ENCODE data around the gene TMPRSS3. TPM values are rescaled to one million over a fixed set of nuclear protein-coding genes. Genes with fewer than 3 reads are reported as not detected.

Gene TMPRSS3
- total RNA-seq, 4 donors from 2014 or later = 0.68 to 1.3 TPM; not detected in 2

- WGBS, 2 donors (ENCODE audit: low coverage in 1 of 2) = 92% methylated on average over 8 of the region's 8 CpGs; no CpG with 5 or more reads in 1 of the 2 donors
- no peaks in the 10 kb centered on the region for H3K36me3 ChIP-seq
- no peak overlapping the region for H3K4me3 ChIP-seq
- intact Hi-C loops (cut with DNase I; ENCODE audit: low total_unique reads) = no loop called here
- no peaks in the 10 kb centered on the region for H3K27me3 ChIP-seq
- TF ChIP-seq EP300 (IDR thresholded peaks at IDR 0.05; ENCODE audit: low read depth) (no peak), POLR2AphosphoS5 (IDR thresholded peaks at IDR 0.05) (no peak), POLR2A (IDR thresholded peaks at IDR 0.05) (no peak)
- TF ChIP-seq, protein P1, sequence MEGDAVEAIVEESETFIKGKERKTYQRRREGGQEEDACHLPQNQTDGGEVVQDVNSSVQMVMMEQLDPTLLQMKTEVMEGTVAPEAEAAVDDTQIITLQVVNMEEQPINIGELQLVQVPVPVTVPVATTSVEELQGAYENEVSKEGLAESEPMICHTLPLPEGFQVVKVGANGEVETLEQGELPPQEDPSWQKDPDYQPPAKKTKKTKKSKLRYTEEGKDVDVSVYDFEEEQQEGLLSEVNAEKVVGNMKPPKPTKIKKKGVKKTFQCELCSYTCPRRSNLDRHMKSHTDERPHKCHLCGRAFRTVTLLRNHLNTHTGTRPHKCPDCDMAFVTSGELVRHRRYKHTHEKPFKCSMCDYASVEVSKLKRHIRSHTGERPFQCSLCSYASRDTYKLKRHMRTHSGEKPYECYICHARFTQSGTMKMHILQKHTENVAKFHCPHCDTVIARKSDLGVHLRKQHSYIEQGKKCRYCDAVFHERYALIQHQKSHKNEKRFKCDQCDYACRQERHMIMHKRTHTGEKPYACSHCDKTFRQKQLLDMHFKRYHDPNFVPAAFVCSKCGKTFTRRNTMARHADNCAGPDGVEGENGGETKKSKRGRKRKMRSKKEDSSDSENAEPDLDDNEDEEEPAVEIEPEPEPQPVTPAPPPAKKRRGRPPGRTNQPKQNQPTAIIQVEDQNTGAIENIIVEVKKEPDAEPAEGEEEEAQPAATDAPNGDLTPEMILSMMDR (IDR thresholded peaks at IDR 0.05) = no peak
- no peaks in the 10 kb centered on the region for H3K4me1 ChIP-seq
- in situ Hi-C loops (cut with MboI; ENCODE audit: low pct_ligation_motif_present in 1 of 4, low pct_unique_long_range_greater_than_20kb in 1 of 4, low sequenced_read_pairs in 3 of 4) = no loop called here
- no peaks in the 10 kb centered on the region for H3K9me3 ChIP-seq
- no peak overlapping the region for H3K27ac ChIP-seq
- no peak for DNase-seq
These were observed 18.2 kb upstream of the TMPRSS3 start for GRCh38 chr21:42414066-42414465.

DNA sequence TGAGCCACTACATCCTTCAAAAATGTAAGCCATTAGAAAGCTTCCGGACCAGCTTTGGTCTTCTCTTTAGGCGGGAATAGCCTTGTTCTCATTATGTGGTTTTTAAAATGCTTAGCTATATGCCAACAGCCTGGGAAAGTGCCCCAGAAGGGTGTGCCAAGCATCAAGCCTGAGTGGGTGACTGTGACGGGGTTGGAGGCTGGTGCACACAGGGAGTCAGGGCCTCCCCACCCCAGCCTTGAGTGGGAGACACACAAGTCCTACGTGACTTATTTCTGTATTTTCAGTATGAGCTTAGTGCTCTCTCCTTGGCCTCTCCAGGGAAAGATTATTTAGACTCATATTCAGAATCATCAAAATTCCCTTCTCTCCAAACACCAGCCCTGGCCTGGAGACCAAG, 17.6 kb upstream of the TMPRSS3 start:
- WGBS, 2 donors (ENCODE audit: low coverage in 1 of 2) = 79 to 100% methylated on average over 1 to 4 of the region's 4 CpGs
- in situ Hi-C loops (cut with MboI; ENCODE audit: low pct_ligation_motif_present in 1 of 4, low pct_unique_long_range_greater_than_20kb in 1 of 4, low sequenced_read_pairs in 3 of 4) (no loop called here), intact Hi-C loops (cut with DNase I; ENCODE audit: low total_unique reads) (no loop called here)
- no peak for TF ChIP-seq EP300 (IDR thresholded peaks at IDR 0.05; ENCODE audit: low read depth)
- TF ChIP-seq POLR2A (IDR thresholded peaks at IDR 0.05) = no peak
- TF ChIP-seq POLR2AphosphoS5 (IDR thresholded peaks at IDR 0.05) = no peak
- TF ChIP-seq, protein P1 (IDR thresholded peaks at IDR 0.05) = no peak
- H3K9me3 ChIP-seq = no peaks in the 10 kb centered on the region
- no peaks in the 10 kb centered on the region for H3K27me3 ChIP-seq
- no peak for DNase-seq
- no peak overlapping the region for H3K4me3 ChIP-seq
- no peak overlapping the region for H3K27ac ChIP-seq
- no peaks in the 10 kb centered on the region for H3K36me3 ChIP-seq
- no peaks in the 10 kb centered on the region for H3K4me1 ChIP-seq

DNA sequence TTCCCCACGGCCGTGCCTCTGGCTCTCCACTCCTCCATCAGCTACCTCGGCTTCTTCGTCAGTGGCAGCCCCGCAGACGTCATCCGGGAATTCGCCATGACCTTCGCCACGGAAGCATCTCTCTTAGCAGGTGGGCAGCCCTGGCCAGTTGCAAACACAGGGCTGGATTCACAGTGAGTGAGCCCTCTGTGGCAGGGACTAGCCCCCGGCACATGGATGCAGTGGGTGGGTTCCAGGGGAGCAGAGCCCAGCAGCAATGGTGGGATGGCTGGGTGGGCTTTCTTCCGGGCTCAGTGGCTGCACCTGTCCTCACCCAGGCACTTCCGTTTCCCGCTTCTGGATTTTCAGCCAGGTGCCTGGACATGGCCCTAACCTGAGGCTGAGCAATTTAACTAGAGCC, 17.2 kb upstream of the TMPRSS3 start:
- no peaks in the 10 kb centered on the region for H3K27me3 ChIP-seq
- H3K4me1 ChIP-seq = no peaks in the 10 kb centered on the region
- TF ChIP-seq POLR2A (IDR thresholded peaks at IDR 0.05) (no peak), EP300 (IDR thresholded peaks at IDR 0.05; ENCODE audit: low read depth) (no peak), POLR2AphosphoS5 (IDR thresholded peaks at IDR 0.05) (no peak)
- TF ChIP-seq, protein P1 (IDR thresholded peaks at IDR 0.05) = no peak
- no peaks in the 10 kb centered on the region for H3K36me3 ChIP-seq
- intact Hi-C loops (cut with DNase I; ENCODE audit: low total_unique reads) = no loop called here
- H3K9me3 ChIP-seq = no peaks in the 10 kb centered on the region
- no peak for DNase-seq
- no peak overlapping the region for H3K4me3 ChIP-seq
- H3K27ac ChIP-seq = no peak overlapping the region
- WGBS, 2 donors (ENCODE audit: low coverage in 1 of 2) = 91% methylated on average over 14 of the region's 14 CpGs; no CpG with 5 or more reads in 1 of the 2 donors
- in situ Hi-C loops (cut with MboI; ENCODE audit: low pct_ligation_motif_present in 1 of 4, low pct_unique_long_range_greater_than_20kb in 1 of 4, low sequenced_read_pairs in 3 of 4) = no loop called here

GRCh38 chr21:42412636-42412933, 16.7 kb upstream of the TMPRSS3 start:
- Histone ChIP-seq H3K36me3 (no peaks in the 10 kb centered on the region), H3K4me3 (no peak overlapping the region), H3K9me3 (no peaks in the 10 kb centered on the region), H3K27me3 (no peaks in the 10 kb centered on the region), H3K4me1 (no peaks in the 10 kb centered on the region), H3K27ac (no peak overlapping the region)
- 46 to 79% methylated on average over 3 to 5 of the region's 5 CpGs for WGBS, 2 donors (ENCODE audit: low coverage in 1 of 2)
- TF ChIP-seq POLR2A (IDR thresholded peaks at IDR 0.05) (no peak), POLR2AphosphoS5 (IDR thresholded peaks at IDR 0.05) (no peak), EP300 (IDR thresholded peaks at IDR 0.05; ENCODE audit: low read depth) (no peak)
- TF ChIP-seq, protein P1 (IDR thresholded peaks at IDR 0.05) = no peak
- intact Hi-C loops (cut with DNase I; ENCODE audit: low total_unique reads) (no loop called here), in situ Hi-C loops (cut with MboI; ENCODE audit: low pct_ligation_motif_present in 1 of 4, low pct_unique_long_range_greater_than_20kb in 1 of 4, low sequenced_read_pairs in 3 of 4) (no loop called here)
- DNase-seq = no peak
